ENCODE results near the gene IGF2BP2.
"Not testable (repeated sequence)": the region's sequence is repeated elsewhere in the genome, so short reads cannot be mapped to it uniquely, and the experiment has no call there.

The IGF2BP2 gene

DNA sequence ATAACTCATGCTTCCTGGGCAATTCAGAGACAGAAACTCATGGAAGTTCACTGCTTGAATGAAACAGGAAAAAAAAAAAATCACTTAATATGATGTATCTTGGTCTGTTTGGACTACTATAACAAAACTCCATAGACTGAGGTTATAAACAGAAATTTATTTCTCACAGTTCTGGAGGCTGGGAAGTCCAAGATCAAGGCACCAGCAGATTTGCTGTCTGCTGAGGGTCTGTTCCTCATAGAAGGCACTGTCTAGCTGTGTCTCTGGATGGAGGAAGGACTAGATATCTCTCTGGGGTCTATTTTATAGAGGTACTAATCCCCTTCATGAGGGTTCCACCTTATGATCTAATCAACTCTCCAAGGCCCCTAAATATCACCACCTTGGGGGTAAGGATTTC is 119.3 kb downstream of the IGF2BP2 start:
- no peak for DNase-seq

DNA sequence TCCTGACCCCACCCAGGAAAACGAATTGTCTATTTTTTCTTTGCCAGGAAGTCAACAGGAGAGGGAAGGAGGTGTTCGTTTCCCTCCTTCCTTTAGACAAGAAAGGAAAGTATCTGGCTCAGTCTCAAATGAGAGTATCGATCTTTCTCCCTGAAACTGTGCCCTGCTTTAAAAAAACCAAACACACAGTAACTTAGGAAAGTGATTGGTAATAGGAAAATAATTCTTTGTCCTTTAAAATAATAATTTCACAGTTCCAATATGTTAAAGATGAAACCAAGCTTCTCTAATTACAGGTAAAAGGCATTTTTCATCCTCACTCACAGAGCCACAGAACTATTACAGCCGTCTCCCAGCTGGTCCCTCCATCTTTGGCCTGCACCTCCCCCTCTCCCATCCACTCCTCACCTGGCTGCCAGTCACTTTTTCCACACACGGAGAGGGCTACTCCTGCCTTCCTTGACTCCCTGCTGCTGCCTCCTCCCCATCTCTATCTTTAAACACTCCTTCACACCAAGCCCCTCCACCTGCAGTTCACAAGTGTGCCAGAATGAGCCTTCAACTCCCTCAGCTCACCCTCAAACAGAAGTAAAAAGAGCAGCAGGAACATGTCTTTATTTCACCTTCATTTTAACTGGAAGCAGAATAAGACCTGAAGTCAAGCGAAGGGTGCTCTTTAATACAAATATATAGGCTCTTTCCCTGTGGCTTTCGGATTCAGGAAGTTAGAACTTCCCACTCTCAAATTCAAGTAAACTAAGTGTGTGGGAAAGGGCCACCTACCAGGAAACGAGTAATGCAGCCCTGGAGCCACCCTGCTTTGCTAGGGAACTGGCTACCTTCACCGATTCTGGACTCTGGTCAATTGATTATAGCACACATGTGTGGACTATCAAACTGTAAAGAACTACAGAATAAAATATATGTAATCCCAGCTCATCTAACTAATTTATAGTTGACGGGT is 122.3 kb downstream of the IGF2BP2 start:
- no peak for DNase-seq

DNA sequence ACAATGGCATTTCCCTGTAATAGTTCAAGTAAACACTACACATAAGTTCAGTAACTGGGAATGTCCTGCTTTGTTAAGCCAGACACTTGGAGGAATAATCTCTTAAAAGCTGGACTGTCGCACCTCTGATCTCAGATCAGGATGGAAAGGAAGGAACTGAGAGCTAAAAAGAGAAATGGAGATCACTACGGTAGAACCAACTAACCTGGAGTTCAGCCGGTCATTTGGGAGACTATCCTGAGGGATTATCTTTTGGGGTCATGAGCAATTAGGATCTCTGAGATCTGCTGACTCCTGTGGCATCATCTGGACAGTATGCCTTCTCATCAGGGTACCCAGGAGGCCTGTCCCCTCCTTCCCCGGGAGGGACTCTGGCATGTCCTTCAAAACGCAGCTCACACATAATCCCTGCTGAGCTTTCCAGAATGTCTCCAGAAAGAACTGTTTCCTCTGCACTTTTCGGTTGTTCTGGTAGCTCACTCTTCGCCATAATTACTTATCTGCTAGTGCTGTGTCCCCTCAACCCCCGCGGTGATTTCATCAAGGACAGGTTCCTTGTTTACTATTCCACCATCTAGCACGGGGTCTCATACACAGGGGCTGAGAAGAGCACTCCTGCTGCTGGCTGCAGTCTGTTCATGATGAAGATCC is 123.1 kb downstream of the IGF2BP2 start:
- no peak for DNase-seq

DNA sequence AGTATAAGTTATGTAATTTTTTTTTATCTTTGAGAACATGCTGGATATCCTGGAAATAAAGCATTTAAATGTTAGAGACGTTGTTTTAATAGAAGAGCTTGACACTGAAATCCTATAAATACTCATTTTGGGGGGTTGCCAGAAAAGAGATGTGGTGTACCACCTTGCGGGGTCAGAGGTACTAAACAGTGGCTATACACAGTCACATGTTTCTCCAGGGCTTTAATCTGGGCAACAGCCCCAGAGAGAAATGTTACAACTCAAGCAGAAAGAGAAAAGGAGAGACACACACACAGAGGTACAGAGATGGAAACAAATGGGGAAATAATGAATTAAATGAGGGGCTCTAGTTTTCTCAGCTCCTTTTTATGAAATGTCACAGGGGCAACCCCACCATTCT is 124.9 kb downstream of the IGF2BP2 start:
- no peak for DNase-seq

DNA sequence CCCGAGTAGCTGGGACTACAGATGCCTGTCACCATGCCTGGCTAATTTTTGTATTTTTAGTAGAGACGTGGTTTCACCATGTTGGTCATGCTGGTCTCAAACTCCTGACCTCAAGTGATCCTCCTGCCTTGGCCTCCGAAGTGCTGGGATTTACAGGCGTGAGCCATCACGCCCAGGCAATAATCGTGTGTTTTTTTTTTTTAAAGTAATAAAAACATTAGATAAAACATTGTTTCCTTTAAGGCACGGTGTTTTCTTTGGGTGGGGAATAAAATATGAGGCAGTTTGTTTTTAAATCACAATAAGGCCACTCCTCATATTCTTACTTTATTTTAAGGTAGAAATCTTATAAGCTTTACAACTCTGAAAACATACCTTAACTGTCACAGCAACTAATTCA is 127.6 kb downstream of the IGF2BP2 start:
- not testable (repeated sequence) for DNase-seq

DNA sequence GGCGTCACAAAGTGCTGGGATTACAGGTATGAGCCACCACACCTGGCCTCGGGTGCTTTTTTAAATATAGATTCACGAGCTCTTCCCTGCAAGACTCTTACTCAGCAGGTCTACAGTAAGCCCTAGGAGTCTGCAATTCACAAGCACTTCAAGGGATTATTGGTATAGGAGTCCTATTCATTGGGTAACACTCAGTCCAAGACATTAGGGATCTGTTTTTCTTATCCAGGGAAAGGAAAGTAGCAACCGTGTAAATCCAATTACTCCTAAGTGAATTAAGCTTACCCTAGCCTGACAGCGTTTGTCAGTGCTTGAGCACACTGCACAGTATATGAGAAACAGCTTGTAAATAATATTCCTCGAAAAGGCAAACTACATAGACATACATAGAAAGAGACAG is 128.8 kb downstream of the IGF2BP2 start:
- no peak for DNase-seq

DNA sequence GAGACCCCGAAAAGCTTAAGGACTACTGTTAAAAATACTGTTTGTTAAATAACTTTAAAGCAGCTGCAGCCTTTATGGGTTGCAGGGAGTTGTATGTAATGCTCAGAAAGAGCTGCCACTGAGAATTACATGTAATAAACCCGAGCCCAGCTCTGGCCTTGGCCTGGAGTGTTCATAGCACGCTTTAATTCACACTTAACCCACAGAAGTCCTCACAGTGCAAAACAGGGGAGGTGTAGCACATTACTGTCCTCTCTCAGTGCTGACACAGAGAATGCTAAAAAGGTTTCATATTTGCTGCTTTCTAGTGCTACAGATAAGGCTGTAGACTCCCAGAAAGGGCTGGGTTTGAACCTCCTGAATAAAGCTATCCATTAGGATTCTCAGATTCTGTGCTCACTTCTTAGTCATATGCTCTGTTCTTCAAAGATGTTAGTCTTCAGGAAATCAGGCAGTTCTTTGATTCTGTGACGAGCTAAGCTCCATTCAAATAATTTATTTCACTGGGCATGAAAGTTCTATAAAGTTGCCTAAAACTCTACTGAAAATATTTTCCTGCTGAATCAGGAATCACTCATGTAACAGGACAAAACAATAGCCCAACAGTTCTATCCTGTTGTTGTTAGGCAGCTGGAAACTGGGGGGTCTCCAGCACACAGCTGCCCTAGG is 130.7 kb downstream of the IGF2BP2 start:
- no peak for DNase-seq

DNA sequence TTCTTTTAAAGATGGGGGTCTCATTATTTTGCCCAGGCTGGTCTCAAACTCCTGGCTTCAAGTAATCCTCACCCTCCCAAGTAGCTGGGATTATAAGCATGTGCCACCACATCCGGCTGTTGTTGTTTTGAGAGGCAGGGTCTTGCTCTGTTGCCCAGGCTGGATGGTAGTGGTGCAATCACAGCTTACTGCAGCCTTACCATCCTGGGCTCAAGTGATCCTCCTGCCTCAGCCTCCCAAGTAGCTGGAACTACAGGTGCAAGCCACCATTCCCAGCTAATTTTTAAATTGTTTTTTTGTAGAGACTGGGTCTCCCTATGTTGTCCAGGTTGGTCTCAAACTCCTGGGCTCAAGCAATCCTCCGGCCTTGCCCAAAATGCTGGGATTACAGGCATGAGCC is 133.2 kb downstream of the IGF2BP2 start:
- DNase-seq, result no peak

DNA sequence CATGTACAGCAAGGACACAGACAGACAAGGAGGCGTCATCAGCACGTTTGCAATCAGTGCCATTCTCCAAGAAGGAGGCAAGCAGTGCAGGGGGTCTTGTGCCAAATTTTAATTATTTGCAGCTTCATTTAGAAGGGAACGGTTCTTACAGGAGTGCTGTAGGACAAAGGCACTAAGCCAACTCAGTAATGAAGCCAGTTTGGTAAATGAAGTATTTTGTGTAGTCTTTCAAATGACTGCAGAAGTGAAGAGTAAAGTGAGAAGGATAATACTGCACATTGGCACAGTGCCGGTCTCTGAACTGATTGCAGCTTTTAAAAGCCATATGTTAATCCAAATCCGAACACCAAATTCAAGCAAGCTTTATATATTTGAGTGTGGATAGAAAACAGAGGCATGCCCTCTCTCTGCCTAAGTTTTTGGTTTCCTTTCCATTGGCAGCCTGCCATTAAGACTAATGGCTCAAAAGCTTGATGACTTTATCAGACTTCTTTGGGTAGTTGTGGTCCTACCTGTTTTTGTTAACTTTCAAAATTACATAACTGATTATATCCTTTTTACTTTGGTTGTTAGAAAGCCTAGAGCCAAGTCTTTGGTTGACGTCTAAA is 137.5 kb downstream of the IGF2BP2 start:
- DNase-seq, result no peak

DNA sequence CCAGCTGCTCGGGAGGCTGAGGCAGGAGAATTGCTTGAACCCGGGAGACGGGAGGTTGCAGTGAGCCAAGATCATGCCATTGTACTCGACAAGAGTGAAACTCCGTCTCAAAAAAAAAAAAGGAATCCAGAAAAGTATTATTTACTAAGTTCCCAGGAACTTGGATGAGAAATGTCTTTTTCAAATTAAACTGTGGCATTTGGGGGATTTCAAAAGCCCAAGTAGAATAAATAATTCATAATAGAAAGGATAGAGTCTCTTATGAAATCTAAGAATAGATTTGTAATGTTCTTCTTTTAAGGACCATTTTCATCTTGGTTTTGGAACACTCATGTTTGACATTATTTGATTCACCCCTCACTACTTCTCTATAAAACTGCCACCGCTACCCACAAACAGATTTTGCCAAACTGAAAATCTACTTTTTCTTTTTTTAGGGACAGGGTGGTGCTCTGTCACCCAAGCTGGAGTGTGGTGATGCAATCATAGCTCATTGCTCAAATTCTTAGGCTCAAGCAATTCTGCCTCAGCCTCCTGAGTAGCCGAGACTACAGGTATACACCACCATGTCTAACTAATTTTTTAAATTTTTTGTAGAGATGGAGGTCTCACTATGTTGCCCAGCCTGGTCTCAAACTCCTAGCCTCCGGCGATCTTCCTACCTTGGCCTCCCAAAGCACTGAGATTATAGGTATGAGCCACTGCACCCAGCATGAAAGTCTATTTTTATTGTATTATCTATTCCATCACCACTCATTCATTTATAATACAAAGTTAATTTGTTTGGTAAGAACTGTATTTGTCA is 139.4 kb downstream of the IGF2BP2 start:
- DNase-seq, result no peak

DNA sequence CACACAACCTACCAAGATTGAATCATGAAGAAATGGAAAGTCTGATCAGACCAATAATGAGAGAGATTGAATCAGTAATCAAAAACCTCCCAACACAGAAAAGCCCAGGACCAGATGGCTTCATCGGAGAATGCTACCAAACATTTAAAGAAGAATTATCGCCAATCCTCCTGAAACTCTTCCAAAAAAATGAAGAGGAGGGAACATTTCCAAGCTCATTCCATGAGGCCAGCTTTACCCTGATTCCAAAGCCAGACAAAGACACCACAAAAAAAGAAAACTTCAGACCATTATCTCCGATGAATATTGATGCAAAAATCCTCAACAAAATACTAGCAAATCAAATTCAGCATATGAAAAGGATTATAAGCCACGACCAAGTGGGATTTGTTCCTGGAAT is 144.6 kb downstream of the IGF2BP2 start:
- DNase-seq, result no peak

DNA sequence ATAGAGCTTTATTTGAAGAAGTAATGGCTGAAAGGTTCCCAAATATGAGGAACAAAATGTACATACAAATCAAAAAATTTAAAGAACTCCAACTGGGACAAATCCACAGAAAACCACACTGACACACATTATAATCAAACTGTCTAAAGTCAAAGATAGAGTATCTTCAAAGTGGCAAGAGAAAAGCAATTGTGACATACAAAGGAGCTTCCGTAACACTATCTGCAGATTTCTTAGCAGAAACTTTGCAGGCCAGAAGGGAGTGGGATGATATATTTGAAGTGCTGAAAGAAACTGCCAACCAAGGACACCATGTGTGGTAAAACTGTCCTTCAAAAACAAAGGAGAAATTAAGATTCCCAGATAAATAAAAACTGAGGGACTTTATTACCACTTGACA is 146.8 kb downstream of the IGF2BP2 start:
- DNase-seq, result no peak

DNA sequence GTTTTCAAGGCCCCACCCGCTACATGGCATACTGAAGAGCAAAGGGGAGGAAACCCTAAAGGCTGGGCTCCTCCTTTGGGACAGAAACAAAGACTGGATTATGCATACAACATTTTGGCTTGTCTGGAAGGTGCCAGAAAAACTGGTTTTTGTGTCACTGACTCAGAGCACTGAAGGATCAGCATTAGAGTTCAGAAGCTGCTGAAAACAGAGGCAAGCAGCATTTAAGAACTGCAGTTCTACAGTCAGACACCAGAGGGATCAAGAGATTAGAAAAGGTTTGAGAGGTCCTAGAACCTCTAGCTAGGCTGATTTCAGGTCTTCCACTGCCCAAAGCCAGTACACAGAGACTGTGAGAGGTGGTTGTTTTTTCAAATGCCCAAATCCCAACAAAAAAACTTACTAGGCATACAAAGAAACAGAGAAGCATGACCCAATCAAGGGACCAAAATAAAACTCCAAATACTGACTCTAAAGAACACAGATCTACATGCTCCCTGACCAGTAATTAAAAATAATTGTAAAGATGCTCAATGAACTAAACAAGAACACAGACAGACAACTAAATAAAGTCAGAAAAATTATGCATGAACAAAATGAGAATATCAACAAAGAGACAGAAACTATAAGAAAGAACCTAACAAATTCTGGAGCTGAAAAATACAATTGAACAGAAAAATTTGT is 147.6 kb downstream of the IGF2BP2 start:
- DNase-seq, result no peak

DNA sequence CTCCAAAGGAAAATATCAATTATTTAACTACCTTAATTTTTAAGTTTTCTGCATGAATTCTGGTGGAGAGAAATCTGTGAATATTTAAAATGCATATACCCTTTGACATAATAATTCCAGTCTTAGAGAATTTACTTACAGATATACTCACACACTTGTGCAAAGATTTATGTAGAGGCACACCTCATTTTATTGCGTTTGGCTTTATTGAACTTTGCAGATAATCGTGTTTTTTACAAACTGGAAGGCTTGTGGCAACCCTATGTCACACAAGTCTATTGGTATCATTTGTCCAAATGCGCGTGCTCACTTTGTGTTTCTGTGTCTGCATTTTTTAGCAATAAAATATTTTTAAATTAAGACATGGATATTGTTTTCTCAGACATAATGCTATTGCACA is 157.3 kb downstream of the IGF2BP2 start:
- DNase-seq, result no peak

DNA sequence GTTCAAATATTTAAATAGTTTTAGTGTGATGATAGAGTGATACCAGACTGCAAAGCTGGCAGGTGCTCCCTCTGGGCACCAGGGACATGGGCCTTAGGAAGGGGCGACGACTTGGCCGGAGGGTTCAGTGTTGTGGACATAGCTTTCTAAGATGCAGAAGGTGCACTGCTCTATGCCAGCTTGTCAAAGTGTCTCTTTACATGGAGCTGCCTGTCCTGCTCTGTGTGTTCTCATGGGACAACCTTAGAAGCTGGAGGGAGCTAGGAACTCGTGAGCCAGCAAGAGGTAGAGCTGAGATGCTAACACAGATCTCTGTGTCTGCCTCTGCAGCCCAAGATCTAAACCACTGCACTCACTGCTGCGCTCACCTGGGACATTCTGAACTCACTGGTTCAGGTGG is 160.9 kb downstream of the IGF2BP2 start:
- no peak for DNase-seq

DNA sequence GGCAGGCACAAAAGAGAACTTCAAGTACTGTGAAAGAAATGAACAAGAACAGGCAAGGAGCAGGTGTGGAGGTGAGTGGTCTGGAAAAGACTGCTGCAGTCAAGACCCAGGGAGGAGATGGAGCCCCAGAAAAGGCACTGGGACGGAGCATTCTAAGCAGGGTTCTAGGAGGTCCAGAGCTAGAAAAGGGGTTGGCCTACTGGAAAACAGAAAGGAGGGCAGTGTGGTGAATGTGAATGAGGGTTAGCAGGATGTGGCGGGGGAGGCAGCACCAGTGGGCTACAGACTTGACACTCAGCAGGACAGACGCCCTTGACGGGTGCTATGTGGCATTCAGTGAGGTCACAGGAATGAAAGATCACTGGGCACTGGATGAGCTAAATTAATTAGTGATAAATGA is 163.1 kb downstream of the IGF2BP2 start:
- no peak for DNase-seq

DNA sequence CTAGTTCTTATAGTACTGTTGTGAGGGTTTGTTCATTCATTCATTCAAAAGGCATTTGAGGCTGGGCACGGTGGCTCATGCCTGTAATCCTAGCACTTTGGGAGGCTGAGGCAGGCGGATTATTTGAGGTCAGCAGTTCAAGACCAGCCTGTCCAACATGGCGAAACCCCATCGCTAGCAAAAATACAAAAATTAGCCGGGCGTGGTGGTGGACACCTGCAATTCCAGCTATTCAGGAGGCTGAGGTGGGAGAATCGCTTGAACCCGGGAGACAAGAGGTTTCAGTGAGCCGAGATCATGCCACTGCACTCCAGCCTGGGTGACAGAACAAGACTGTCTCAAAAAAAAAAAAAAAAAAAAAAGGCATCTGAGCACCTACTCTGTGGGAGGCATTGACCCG is 163.5 kb downstream of the IGF2BP2 start:
- not testable (repeated sequence) for DNase-seq

DNA sequence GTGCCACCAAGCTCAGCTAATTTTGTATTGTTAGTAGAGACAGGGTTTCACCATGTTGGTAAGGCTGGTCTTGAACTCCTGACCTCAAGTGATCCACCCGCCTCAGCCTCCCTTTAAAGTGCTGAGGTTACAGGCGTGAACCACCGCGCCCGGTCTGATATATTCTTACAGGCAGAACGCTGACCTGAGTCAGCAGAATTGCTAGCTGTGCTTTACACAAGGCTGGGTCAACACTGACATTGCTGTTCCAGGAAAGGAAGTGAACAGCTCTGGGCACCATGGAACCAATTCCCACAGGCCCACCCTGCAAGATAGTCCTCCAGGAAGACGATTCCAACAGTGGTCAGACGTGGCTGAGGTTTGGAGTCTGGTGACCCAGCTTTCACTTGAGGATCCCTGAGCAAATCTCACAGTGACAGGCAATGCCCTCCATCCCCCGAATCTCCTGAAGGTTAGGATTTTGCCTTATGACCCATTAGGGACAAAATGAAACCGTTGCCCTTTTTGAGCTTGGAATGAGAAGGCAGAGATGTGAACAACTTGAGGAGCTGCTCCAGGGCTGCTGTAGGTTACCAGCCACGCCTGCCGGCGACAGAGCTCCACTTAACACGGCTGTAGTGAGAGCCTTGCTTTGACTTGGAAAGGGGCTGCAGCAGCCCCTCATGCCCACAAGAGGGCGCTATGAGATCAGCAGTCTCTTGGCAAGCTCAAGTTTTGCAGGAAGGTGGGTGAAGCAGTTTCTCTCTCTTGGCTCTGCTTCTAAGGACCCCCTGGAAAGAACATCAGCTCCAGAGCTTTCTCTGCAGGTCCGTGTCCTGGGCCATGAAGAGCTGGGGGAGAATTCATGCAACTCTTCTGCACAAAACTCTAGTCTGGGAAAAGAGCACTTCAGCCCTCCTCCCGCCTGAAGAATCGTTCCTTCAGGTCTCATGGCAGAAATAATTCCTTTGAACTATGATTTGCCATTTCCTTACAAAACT is 164.6 kb downstream of the IGF2BP2 start:
- peak; percentile 65 for DNase-seq

DNA sequence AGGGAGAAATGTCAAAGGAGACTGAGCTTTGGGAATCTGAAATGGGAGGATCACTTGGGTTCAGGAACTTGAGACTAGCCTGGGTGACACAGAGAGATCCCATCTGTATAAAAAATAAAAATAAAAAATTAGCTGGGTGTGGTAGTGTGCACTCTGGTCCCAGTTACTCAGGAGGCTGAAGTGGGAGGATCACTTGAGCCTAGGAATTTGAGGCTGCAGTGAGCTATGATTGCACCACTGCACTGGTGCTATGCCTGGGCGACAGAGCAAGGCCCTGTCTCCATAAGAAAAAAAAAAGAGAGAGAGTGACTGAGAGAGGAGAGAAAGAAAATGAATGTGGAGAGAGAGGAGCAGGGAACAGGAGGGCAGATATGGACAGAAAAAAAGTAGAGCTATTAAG is 165.9 kb downstream of the IGF2BP2 start:
- DNase-seq, result no peak

DNA sequence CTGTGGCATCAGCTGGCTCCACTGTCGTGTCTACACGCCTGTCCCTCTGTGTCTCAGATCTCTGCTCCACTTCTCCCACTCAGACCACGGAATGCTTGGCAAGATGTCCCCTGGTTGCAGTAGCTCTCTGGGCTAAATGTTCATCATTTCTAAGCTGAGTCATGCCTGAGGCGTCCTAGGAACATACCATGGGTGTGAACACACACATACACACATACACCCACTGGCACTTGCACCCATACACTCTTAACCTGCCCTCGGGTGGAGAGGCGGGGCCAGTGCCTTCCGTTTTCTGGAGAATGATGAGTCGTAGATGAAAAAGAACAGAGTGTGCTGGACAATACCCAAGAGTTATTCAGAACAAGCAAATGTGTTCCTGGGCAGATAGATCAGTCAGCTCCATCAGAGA is 166.3 kb downstream of the IGF2BP2 start:
- DNase-seq, result no peak
